SK-N-SH treated with all-trans-retinoic acid at 6 μM for 48 hours (cell line): Measurements from ENCODE around the gene BMERB1.

Source experiments
- ARNTL ChIP-seq: fragments of 450-650 bp; formaldehyde crosslinking; IDR thresholded peaks from 2 replicates; pipeline ENCODE4 v1.5.0; 2020; ENCODE audit warnings: low read depth, mild to moderate bottlenecking, moderate library complexity, borderline replicate concordance
- BACH2 ChIP-seq: fragments of 250-450 bp; sonication (Bioruptor Pico); IDR thresholded peaks from 2 replicates; pipeline ENCODE4 v1.9.0; 2021; ENCODE audit warnings: mild to moderate bottlenecking, borderline replicate concordance
- CREB5 ChIP-seq: fragments of 250-450 bp; sonication (Bioruptor Pico); IDR thresholded peaks from 2 replicates; pipeline ENCODE4 v1.5.1; 2020; ENCODE audit warnings: low read depth, mild to moderate bottlenecking, moderate library complexity
- ESRRG ChIP-seq: fragments of 250-450 bp; sonication (Bioruptor Pico); IDR thresholded peaks from 2 replicates; pipeline ENCODE4 v1.6.1; 2021; ENCODE audit warnings: mild to moderate bottlenecking
- PATZ1 ChIP-seq: fragments of 250-450 bp; sonication (Bioruptor Pico); IDR thresholded peaks from 2 replicates; pipeline ENCODE4 v1.8.0; 2020; ENCODE audit warnings: mild to moderate bottlenecking, moderate library complexity, borderline replicate concordance
- POU6F1 ChIP-seq: fragments of 250-450 bp; sonication (Bioruptor Pico); IDR thresholded peaks from 2 replicates; pipeline ENCODE4 v1.8.0; 2021; ENCODE audit warnings: low read depth, mild to moderate bottlenecking, moderate library complexity, borderline replicate concordance
- RARB ChIP-seq: fragments of 250-450 bp; sonication (Bioruptor Pico); IDR thresholded peaks from 2 replicates; pipeline ENCODE4 v1.8.0; 2021; ENCODE audit warnings: mild to moderate bottlenecking, moderate library complexity
- SNAI2 ChIP-seq: fragments of 250-450 bp; sonication (Bioruptor Pico); IDR thresholded peaks from 2 replicates; pipeline ENCODE4 v1.5.0; 2020; ENCODE audit warnings: mild to moderate bottlenecking, moderate library complexity
- TOX ChIP-seq: fragments of 250-450 bp; sonication (Bioruptor Pico); IDR thresholded peaks from 2 replicates; pipeline ENCODE4 v1.8.0; 2021; ENCODE audit warnings: mild to moderate bottlenecking, moderate library complexity, borderline replicate concordance
- ZFP30 ChIP-seq: fragments of 450-650 bp; formaldehyde crosslinking; IDR thresholded peaks from 2 replicates; pipeline ENCODE4 v1.5.0; 2022; ENCODE audit warnings: mild to moderate bottlenecking, moderate library complexity
- ZNF565 ChIP-seq: fragments of 450-650 bp; formaldehyde crosslinking; conservative IDR thresholded peaks from 2 replicates; pipeline ENCODE4 v1.5.0; 2020; ENCODE audit warnings: low read depth, mild to moderate bottlenecking, moderate library complexity
- ZNF70 ChIP-seq: fragments of 450-650 bp; formaldehyde crosslinking; IDR thresholded peaks from 2 replicates; pipeline ENCODE4 v1.5.0; 2020; ENCODE audit warnings: mild to moderate bottlenecking, moderate library complexity

GRCh38 chr16:15460601-15461000 is 26.2 kb downstream of the BMERB1 start:
- TF ChIP-seq ZFP30 (CRISPR knock-in tag) (no peak), PATZ1 (no peak), RARB (CRISPR knock-in tag) (no peak), ESRRG (no peak), ZNF565 (CRISPR knock-in tag) (no peak), TOX (CRISPR knock-in tag) (no peak), ZNF70 (CRISPR knock-in tag) (no peak), ARNTL (no peak), POU6F1 (CRISPR knock-in tag) (no peak), SNAI2 (no peak), CREB5 (CRISPR knock-in tag) (no peak), BACH2 (CRISPR knock-in tag) (no peak)
